Upper lobe of left lung (tissue), 6 donors: ENCODE results near the gene PGS1. TPM values are rescaled to one million over a fixed set of nuclear protein-coding genes. Genes with fewer than 3 reads are reported as not detected.

Experiments used
- ATAC-seq, 2 donors: fragments of 200-7000 bp; cut with Tn5 transposase; one replicate each; pipeline ENCODE4 v1.9.1; 2022; ENCODE audit warnings: mild to moderate bottlenecking in 2 of 2, moderate library complexity in 2 of 2; ENCODE audit not compliant: low FRiP score in 2 of 2
- DNase-seq, 2 donors: peaks; one replicate each; pipeline ENCODE4 v3.0.0-alpha.2; 2019 to 2020
- H3K27ac ChIP-seq, 4 donors: fragments of 200-600 bp; sonication (generic); one replicate each; pipeline ENCODE4 v1.5.1; 2016 to 2019
- H3K27me3 ChIP-seq, 4 donors: fragments of 200-600 bp; sonication (generic); one replicate each; pipeline ENCODE4 v1.5.1; 2017 to 2019
- H3K36me3 ChIP-seq, 4 donors: fragments of 200-600 bp; sonication (generic); one replicate each; pipeline ENCODE4 v1.5.1; 2016 to 2019
- H3K4me1 ChIP-seq, 4 donors: fragments of 200-600 bp; sonication (generic); one replicate each; pipeline ENCODE4 v1.5.1; 2018 to 2019
- H3K4me3 ChIP-seq, 4 donors: fragments of 200-600 bp; sonication (generic); one replicate each; pipeline ENCODE4 v1.5.1; 2017 to 2019; ENCODE audit warnings: mild to moderate bottlenecking in 2 of 4, moderate library complexity in 1 of 4
- H3K9me3 ChIP-seq, 4 donors: fragments of 200-600 bp; sonication (generic); one replicate each; pipeline ENCODE4 v1.5.1; 2018 to 2019
- CTCF ChIP-seq, 6 experiments: fragments of 450-650 bp in 4 of 6; fragments of 200-600 bp in 2 of 6; sonication (generic) in 2 of 6; IDR thresholded peaks; one replicate each; pipeline ENCODE4 v1.5.1; 2016 to 2019; ENCODE audit warnings: antibody characterized with exemption in 6 of 6
- EP300 ChIP-seq, 4 donors: sonication (generic); formaldehyde crosslinking; IDR thresholded peaks; one replicate each; pipeline ENCODE4 v1.5.1; 2017; ENCODE audit warnings: antibody characterized with exemption in 4 of 4, control low read depth in 2 of 4
- POLR2A ChIP-seq, 4 donors: fragments of 450-650 bp; IDR thresholded peaks; one replicate each; pipeline ENCODE4 v1.5.1; 2016 to 2017; ENCODE audit warnings: antibody characterized with exemption in 4 of 4, mild to moderate bottlenecking in 2 of 4
- POLR2AphosphoS5 ChIP-seq, 2 donors: sonication (generic); formaldehyde crosslinking; IDR thresholded peaks; one replicate each; pipeline ENCODE4 v1.5.1; 2017; ENCODE audit warnings: antibody characterized with exemption in 2 of 2
- WGBS, 2 donors: methylation state at CpG; one replicate each; pipeline ENCODE4 v1.1.5; 2017 to 2018; 5-methylcytosine and 5-hydroxymethylcytosine counted together
- total RNA-seq, 6 donors: library from RNA; depleted of rRNA in 4 of 6; stranded (reverse); fragments of >200 nt in 4 of 6; gene quantifications; one replicate each; pipeline versions ENCODE4 v1.1.0 to v1.2.1, GENCODE V29; 2016 to 2021
- donor health status: DM: no; HTN: no; CAD: no; lungs with moderate emphysema.
- donor health status: DM: no; HTN: yes; CAD: no; lungs with severe emphysema.

Gene PGS1
- total RNA-seq, 6 donors from 2014 or later, result 79.2 to 348 (median 92.3) TPM

GRCh38 chr17:78399028-78399692, 20.7 kb downstream of the PGS1 start:
- no peak overlapping the region for H3K4me3 ChIP-seq
- H3K27me3 ChIP-seq, result no peaks in the 10 kb centered on the region
- 85 to 92% methylated on average over 25 to 28 of the region's 28 CpGs for WGBS, 2 donors
- peak overlapping the region in 1 of 4 donors; percentile 75 for H3K27ac ChIP-seq
- DNase-seq (no peak), ATAC-seq (no peak)
- H3K36me3 ChIP-seq, result peaks cover 38 to 90% (median 79%) of the 10 kb centered on the region in 4 donors
- no peak for TF ChIP-seq CTCF (IDR thresholded peaks at IDR 0.05)
- TF ChIP-seq POLR2AphosphoS5 (IDR thresholded peaks at IDR 0.05), result no peak
- no peak for TF ChIP-seq POLR2A (IDR thresholded peaks at IDR 0.05)
- no peak for TF ChIP-seq EP300 (IDR thresholded peaks at IDR 0.05)
- H3K9me3 ChIP-seq, result no peaks in the 10 kb centered on the region
- H3K4me1 ChIP-seq, result peaks cover 32 to 44% (median 42%) of the 10 kb centered on the region in 4 donors

- no peak for TF ChIP-seq EP300 (IDR thresholded peaks at IDR 0.05)
- TF ChIP-seq POLR2AphosphoS5 (IDR thresholded peaks at IDR 0.05), result no peak
- no peak for TF ChIP-seq CTCF (IDR thresholded peaks at IDR 0.05)
- no peak for TF ChIP-seq POLR2A (IDR thresholded peaks at IDR 0.05)
- DNase-seq (no peak), ATAC-seq (no peak)
- Histone ChIP-seq H3K36me3 (peaks cover 43 to 90% (median 79%) of the 10 kb centered on the region in 4 donors), H3K4me3 (no peak overlapping the region), H3K27ac (peak overlapping the region in 1 of 4 donors; percentile 11), H3K27me3 (no peaks in the 10 kb centered on the region), H3K9me3 (no peaks in the 10 kb centered on the region), H3K4me1 (peaks cover 26 to 39% (median 36%) of the 10 kb centered on the region in 4 donors)
- 79 to 81% methylated on average over 6 of the region's 6 CpGs for WGBS, 2 donors
These were observed 21.3 kb downstream of the PGS1 start for GRCh38 chr17:78399693-78400144.

GRCh38 chr17:78400581-78401240, 22.3 kb downstream of the PGS1 start:
- no peak for TF ChIP-seq EP300 (IDR thresholded peaks at IDR 0.05)
- no peak for TF ChIP-seq CTCF (IDR thresholded peaks at IDR 0.05)
- TF ChIP-seq POLR2AphosphoS5 (IDR thresholded peaks at IDR 0.05), result no peak
- no peak for TF ChIP-seq POLR2A (IDR thresholded peaks at IDR 0.05)
- no peak for DNase-seq
- Histone ChIP-seq H3K27me3 (no peaks in the 10 kb centered on the region), H3K27ac (peak overlapping the region in 1 of 4 donors; percentile 10), H3K36me3 (peaks cover 43 to 91% (median 80%) of the 10 kb centered on the region in 4 donors), H3K4me3 (no peak overlapping the region), H3K9me3 (no peaks in the 10 kb centered on the region), H3K4me1 (peaks cover 19 to 29% (median 27%) of the 10 kb centered on the region in 4 donors)
- ATAC-seq, result no peak
- WGBS, 2 donors, result 88 to 94% methylated on average over 6 to 17 of the region's 17 CpGs

GRCh38 chr17:78401246-78401645, 22.8 kb downstream of the PGS1 start:
- TF ChIP-seq POLR2AphosphoS5 (IDR thresholded peaks at IDR 0.05), result no peak
- no peak for TF ChIP-seq CTCF (IDR thresholded peaks at IDR 0.05)
- no peak for TF ChIP-seq EP300 (IDR thresholded peaks at IDR 0.05)
- no peak for TF ChIP-seq POLR2A (IDR thresholded peaks at IDR 0.05)
- Histone ChIP-seq H3K4me3 (no peak overlapping the region), H3K4me1 (peaks cover 19 to 24% (median 22%) of the 10 kb centered on the region in 4 donors), H3K36me3 (peaks cover 46 to 92% (median 79%) of the 10 kb centered on the region in 4 donors), H3K9me3 (no peaks in the 10 kb centered on the region), H3K27me3 (no peaks in the 10 kb centered on the region), H3K27ac (peak overlapping the region in 2 of 4 donors; percentile 10 to 30)
- WGBS, 2 donors, result 76% methylated on average over 5 of the region's 6 CpGs; no CpG with 5 or more reads in 1 of the 2 donors
- no peak for ATAC-seq
- no peak for DNase-seq
